Astrocyte (in vitro differentiated cells and primary cell): ENCODE results near the gene AFF3. TPM values are rescaled to one million over a fixed set of nuclear protein-coding genes. Genes with fewer than 3 reads are reported as not detected.

Experiments used
- DNase-seq: peaks from one replicate; pipeline ENCODE4 v3.0.0-alpha.2; 2010; ENCODE audit warnings: low read depth
- FAIRE-seq: peaks from 2 replicates; lab custom pipeline; 2011; peaks lifted over from hg19 to GRCh38; lab: Jason Lieb, UNC
- H2AFZ ChIP-seq: 2 replicates; pipeline ENCODE4 v1.6.0; 2012; ENCODE audit warnings: low read depth, low read length, inconsistent platforms
- H3K27ac ChIP-seq: 2 replicates; pipeline ENCODE4 v1.5.1; 2011; ENCODE audit warnings: low read depth, low read length, inconsistent platforms
- H3K27me3 ChIP-seq: 2 replicates; pipeline ENCODE4 v1.6.0; 2011; ENCODE audit warnings: low read length, inconsistent platforms; ENCODE audit not compliant: insufficient read depth
- H3K36me3 ChIP-seq: 2 replicates; pipeline ENCODE4 v1.5.1; 2011; ENCODE audit warnings: low read length, inconsistent platforms; ENCODE audit not compliant: insufficient read depth
- H3K4me1 ChIP-seq: 2 replicates; pipeline ENCODE4 v1.5.1; 2011; ENCODE audit warnings: low read length, inconsistent platforms; ENCODE audit not compliant: insufficient read depth
- H3K4me2 ChIP-seq: 2 replicates; pipeline ENCODE4 v1.6.0; 2012; ENCODE audit warnings: low read length, inconsistent platforms
- H3K4me3 ChIP-seq: 2 replicates; pipeline ENCODE4 v1.5.1; 2011; ENCODE audit warnings: low read depth, mild to moderate bottlenecking, low read length, inconsistent platforms; ENCODE audit not compliant: insufficient read depth
- H3K79me2 ChIP-seq: 2 replicates; pipeline ENCODE4 v1.6.0; 2012; ENCODE audit warnings: mild to moderate bottlenecking, low read length, inconsistent platforms; ENCODE audit not compliant: insufficient read depth
- H3K9ac ChIP-seq: 2 replicates; pipeline ENCODE4 v1.6.0; 2012; ENCODE audit warnings: mild to moderate bottlenecking, low read length, inconsistent platforms
- H3K9me3 ChIP-seq: 2 replicates; pipeline ENCODE4 v1.5.1; 2012; ENCODE audit warnings: low read depth, mild to moderate bottlenecking, low read length, inconsistent platforms; ENCODE audit not compliant: insufficient read depth
- H4K20me1 ChIP-seq: 2 replicates; pipeline ENCODE4 v1.6.0; 2012; ENCODE audit warnings: low read length, inconsistent platforms; ENCODE audit not compliant: insufficient read depth
- H3K27ac Mint-ChIP-seq: one replicate; pipeline ENCODE4 v1.8.0; 2021; ENCODE audit warnings: mild to moderate bottlenecking, mixed read lengths; ENCODE audit not compliant: unreplicated experiment
- H3K27me3 Mint-ChIP-seq: one replicate; pipeline ENCODE4 v1.8.0; 2021; ENCODE audit warnings: low read depth, mixed read lengths; ENCODE audit not compliant: unreplicated experiment
- H3K36me3 Mint-ChIP-seq: one replicate; pipeline ENCODE4 v1.8.0; 2021; ENCODE audit warnings: low read depth, mixed read lengths; ENCODE audit not compliant: unreplicated experiment
- H3K4me1 Mint-ChIP-seq: one replicate; pipeline ENCODE4 v1.8.0; 2021; ENCODE audit warnings: low read depth, mixed read lengths; ENCODE audit not compliant: unreplicated experiment
- H3K4me3 Mint-ChIP-seq: one replicate; pipeline ENCODE4 v1.8.0; 2021; ENCODE audit warnings: mild to moderate bottlenecking, moderate library complexity, mixed read lengths; ENCODE audit not compliant: unreplicated experiment
- H3K9me3 Mint-ChIP-seq: one replicate; pipeline ENCODE4 v1.8.0; 2021; ENCODE audit warnings: mild to moderate bottlenecking, mixed read lengths; ENCODE audit not compliant: unreplicated experiment
- EZH2 ChIP-seq: IDR thresholded peaks from 2 replicates; pipeline ENCODE4 v1.6.1; 2012; ENCODE audit warnings: mild to moderate bottlenecking, low read length, inconsistent platforms; ENCODE audit not compliant: insufficient read depth
- total RNA-seq: library from RNA; stranded (reverse); gene quantifications from 2 replicates; pipeline ENCODE4 v1.2.1, GENCODE V29; 2021
- TF ChIP-seq, protein P1 (sequence below): IDR thresholded peaks from 2 replicates; pipeline ENCODE4 v1.5.1; 2011; ENCODE audit warnings: low read depth, mild to moderate bottlenecking, inconsistent platforms, low read length, moderate library complexity; ENCODE audit not compliant: insufficient read depth

Gene AFF3
- total RNA-seq, 1 donor from 2014 or later = 14.7 TPM

DNA sequence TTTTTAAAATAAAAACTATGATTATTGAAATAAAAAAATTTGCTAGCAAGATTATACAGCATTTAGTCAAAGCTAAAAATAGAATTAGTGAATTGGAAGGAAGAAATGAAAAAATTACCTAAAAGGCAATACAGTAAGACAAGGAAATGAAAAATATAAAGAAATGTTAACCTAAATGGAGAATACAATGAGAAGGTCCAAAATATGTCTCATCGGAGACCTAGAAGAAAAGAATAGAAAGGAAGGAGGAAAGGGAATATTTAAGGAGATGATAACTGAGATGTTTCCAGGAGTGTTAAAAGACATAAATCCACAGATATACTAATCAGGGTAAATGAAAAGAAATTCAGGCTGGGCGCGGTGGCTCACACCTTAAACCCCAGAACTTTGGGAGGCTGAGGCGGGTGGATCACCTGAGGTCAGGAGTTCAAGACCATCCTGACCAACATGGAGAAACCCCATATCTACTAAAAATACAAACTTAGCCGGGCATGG lies 78.9 kb downstream of the AFF3 start:
- Mint-ChIP-seq H3K4me3 (no peak overlapping the region), H3K27me3 (no peaks in the 10 kb centered on the region), H3K36me3 (peaks cover 20% of the 10 kb centered on the region), H3K27ac (no peak overlapping the region), H3K9me3 (peaks cover 10% of the 10 kb centered on the region), H3K4me1 (peaks cover under 1% of the 10 kb centered on the region)
- Histone ChIP-seq H3K9me3 (no peaks in the 10 kb centered on the region), H2AFZ (no peak overlapping the region), H3K27ac (no peak overlapping the region), H3K4me1 (peaks cover under 1% of the 10 kb centered on the region), H3K9ac (no peak overlapping the region), H4K20me1 (peaks cover under 1% of the 10 kb centered on the region), H3K79me2 (no peaks in the 10 kb centered on the region), H3K27me3 (no peaks in the 10 kb centered on the region), H3K36me3 (no peaks in the 10 kb centered on the region), H3K4me3 (no peak overlapping the region), H3K4me2 (no peak overlapping the region)
- DNase-seq = no peak
- no peak for FAIRE-seq
- no peak for TF ChIP-seq EZH2
- TF ChIP-seq, protein P1, sequence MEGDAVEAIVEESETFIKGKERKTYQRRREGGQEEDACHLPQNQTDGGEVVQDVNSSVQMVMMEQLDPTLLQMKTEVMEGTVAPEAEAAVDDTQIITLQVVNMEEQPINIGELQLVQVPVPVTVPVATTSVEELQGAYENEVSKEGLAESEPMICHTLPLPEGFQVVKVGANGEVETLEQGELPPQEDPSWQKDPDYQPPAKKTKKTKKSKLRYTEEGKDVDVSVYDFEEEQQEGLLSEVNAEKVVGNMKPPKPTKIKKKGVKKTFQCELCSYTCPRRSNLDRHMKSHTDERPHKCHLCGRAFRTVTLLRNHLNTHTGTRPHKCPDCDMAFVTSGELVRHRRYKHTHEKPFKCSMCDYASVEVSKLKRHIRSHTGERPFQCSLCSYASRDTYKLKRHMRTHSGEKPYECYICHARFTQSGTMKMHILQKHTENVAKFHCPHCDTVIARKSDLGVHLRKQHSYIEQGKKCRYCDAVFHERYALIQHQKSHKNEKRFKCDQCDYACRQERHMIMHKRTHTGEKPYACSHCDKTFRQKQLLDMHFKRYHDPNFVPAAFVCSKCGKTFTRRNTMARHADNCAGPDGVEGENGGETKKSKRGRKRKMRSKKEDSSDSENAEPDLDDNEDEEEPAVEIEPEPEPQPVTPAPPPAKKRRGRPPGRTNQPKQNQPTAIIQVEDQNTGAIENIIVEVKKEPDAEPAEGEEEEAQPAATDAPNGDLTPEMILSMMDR = no peak

DNA sequence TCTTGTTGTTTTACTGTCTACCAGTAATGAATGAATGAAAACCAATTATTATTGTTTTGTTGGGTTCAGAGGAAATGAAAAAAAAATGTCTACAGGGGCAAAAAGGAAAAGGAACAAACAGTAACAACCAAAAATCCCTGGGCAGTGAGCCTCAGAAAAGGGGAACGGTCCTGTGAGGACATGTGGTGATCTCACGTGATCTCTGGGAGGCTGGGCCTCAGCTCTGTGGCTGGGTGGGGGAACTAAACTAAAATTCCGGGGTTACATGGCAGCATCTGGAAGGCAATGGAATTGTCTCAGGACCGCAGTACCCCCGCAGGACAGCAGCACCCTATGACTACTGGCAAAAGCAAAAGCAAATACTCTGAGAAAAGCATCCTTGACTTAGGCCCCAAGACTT lies 80.1 kb downstream of the AFF3 start:
- Mint-ChIP-seq H3K4me3 (no peak overlapping the region), H3K36me3 (peaks cover 20% of the 10 kb centered on the region), H3K27me3 (no peaks in the 10 kb centered on the region), H3K27ac (no peak overlapping the region), H3K9me3 (peaks cover 11% of the 10 kb centered on the region), H3K4me1 (peaks cover 10% of the 10 kb centered on the region)
- Histone ChIP-seq H3K27ac (no peak overlapping the region), H3K79me2 (no peaks in the 10 kb centered on the region), H3K4me1 (peaks cover 8% of the 10 kb centered on the region), H3K27me3 (no peaks in the 10 kb centered on the region), H3K9ac (no peak overlapping the region), H2AFZ (no peak overlapping the region), H3K36me3 (no peaks in the 10 kb centered on the region), H4K20me1 (no peaks in the 10 kb centered on the region), H3K9me3 (no peaks in the 10 kb centered on the region), H3K4me3 (no peak overlapping the region), H3K4me2 (no peak overlapping the region)
- no peak for TF ChIP-seq EZH2
- TF ChIP-seq, protein P1 = no peak
- FAIRE-seq (no peak), DNase-seq (no peak)

DNA sequence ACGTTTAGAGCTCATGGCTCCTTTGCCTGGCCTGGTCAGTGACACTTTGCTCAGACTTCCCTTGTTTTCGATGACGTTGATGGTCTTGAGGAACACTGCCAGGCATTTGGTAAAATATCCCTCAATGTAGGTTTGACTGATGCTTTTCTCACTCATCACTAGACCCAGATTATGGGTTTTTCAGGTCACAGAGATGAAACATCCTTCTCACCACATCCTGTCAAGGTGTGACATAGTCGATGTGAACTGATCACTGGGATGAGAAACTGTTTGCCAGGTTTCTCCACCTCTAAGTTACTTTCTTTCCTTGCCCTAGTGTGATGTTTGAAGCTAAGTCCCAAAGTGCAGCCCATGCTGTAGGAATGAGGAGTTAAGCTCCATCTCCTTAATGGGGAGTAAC lies 81.5 kb downstream of the AFF3 start:
- Mint-ChIP-seq H3K4me3 (no peak overlapping the region), H3K9me3 (peaks cover 12% of the 10 kb centered on the region), H3K4me1 (peaks cover 11% of the 10 kb centered on the region), H3K27ac (no peak overlapping the region), H3K36me3 (peaks cover 20% of the 10 kb centered on the region), H3K27me3 (no peaks in the 10 kb centered on the region)
- H3K4me1 ChIP-seq = peaks cover 13% of the 10 kb centered on the region
- DNase-seq = no peak
- H3K9me3 ChIP-seq = no peaks in the 10 kb centered on the region
- no peak overlapping the region for H3K27ac ChIP-seq
- H3K27me3 ChIP-seq = no peaks in the 10 kb centered on the region
- TF ChIP-seq, protein P1 = no peak
- TF ChIP-seq EZH2 = no peak
- H2AFZ ChIP-seq = no peak overlapping the region
- no peaks in the 10 kb centered on the region for H4K20me1 ChIP-seq
- no peaks in the 10 kb centered on the region for H3K79me2 ChIP-seq
- H3K36me3 ChIP-seq = no peaks in the 10 kb centered on the region
- FAIRE-seq = no peak
- H3K4me3 ChIP-seq = no peak overlapping the region
- no peak overlapping the region for H3K4me2 ChIP-seq
- no peak overlapping the region for H3K9ac ChIP-seq
